RWPE2 (cell line): ENCODE data around the gene SLC3A2.

ENCODE experiments used
- ATAC-seq: fragments of 200-7000 bp; cut with Tn5 transposase; 3 replicates; pipeline ENCODE4 v1.9.1; 2021; ENCODE audit warnings: low read depth
- DNase-seq: peaks from one replicate; pipeline ENCODE4 v3.0.0-alpha.2; 2020; ENCODE audit warnings: low spot score
- H3K27ac ChIP-seq: fragments of 450-650 bp; 2 replicates; pipeline ENCODE4 v1.5.1; 2017; ENCODE audit warnings: mild to moderate bottlenecking; ENCODE audit not compliant: poor library complexity, severe bottlenecking
- H3K27me3 ChIP-seq: fragments of 250-450 bp; sonication (Bioruptor Pico); 2 replicates; pipeline ENCODE4 v1.5.1; 2021; ENCODE audit warnings: mild to moderate bottlenecking, moderate library complexity; ENCODE audit not compliant: insufficient read depth, poor library complexity, severe bottlenecking
- H3K36me3 ChIP-seq: fragments of 250-450 bp; sonication (Bioruptor Pico); 2 replicates; pipeline ENCODE4 v1.5.1; 2020; ENCODE audit warnings: low read depth, mild to moderate bottlenecking, moderate library complexity
- H3K4me1 ChIP-seq: fragments of 250-450 bp; sonication (Bioruptor Pico); 2 replicates; pipeline ENCODE4 v1.5.1; 2021; ENCODE audit warnings: mild to moderate bottlenecking, moderate library complexity; ENCODE audit not compliant: insufficient read depth, poor library complexity, severe bottlenecking
- H3K4me3 ChIP-seq: fragments of 250-450 bp; sonication (Bioruptor Pico); 2 replicates; pipeline ENCODE4 v1.5.1; 2021; ENCODE audit warnings: mild to moderate bottlenecking, moderate library complexity; ENCODE audit not compliant: severe bottlenecking
- H3K9me3 ChIP-seq: fragments of 250-450 bp; sonication (Bioruptor Pico); 2 replicates; pipeline ENCODE4 v1.5.1; 2021; ENCODE audit warnings: mild to moderate bottlenecking, moderate library complexity; ENCODE audit not compliant: severe bottlenecking
- TF ChIP-seq, protein P1 (sequence below): fragments of 450-650 bp; IDR thresholded peaks from one replicate; pipeline ENCODE4 v1.5.1; 2017; ENCODE audit warnings: mild to moderate bottlenecking, moderate library complexity; ENCODE audit not compliant: poor library complexity, severe bottlenecking

SLC3A2 gene

GRCh38 chr11:62922653-62923431 lies 42.1 kb downstream of the SLC3A2 start:
- DNase-seq (no peak), ATAC-seq (no peak)
- Histone ChIP-seq H3K9me3 (no peaks in the 10 kb centered on the region), H3K4me1 (no peaks in the 10 kb centered on the region), H3K4me3 (no peak overlapping the region), H3K27ac (no peak overlapping the region), H3K36me3 (no peaks in the 10 kb centered on the region), H3K27me3 (peaks cover 75% of the 10 kb centered on the region)
- TF ChIP-seq, protein P1, sequence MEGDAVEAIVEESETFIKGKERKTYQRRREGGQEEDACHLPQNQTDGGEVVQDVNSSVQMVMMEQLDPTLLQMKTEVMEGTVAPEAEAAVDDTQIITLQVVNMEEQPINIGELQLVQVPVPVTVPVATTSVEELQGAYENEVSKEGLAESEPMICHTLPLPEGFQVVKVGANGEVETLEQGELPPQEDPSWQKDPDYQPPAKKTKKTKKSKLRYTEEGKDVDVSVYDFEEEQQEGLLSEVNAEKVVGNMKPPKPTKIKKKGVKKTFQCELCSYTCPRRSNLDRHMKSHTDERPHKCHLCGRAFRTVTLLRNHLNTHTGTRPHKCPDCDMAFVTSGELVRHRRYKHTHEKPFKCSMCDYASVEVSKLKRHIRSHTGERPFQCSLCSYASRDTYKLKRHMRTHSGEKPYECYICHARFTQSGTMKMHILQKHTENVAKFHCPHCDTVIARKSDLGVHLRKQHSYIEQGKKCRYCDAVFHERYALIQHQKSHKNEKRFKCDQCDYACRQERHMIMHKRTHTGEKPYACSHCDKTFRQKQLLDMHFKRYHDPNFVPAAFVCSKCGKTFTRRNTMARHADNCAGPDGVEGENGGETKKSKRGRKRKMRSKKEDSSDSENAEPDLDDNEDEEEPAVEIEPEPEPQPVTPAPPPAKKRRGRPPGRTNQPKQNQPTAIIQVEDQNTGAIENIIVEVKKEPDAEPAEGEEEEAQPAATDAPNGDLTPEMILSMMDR = no peak

- DNase-seq = no peak
- TF ChIP-seq, protein P1 = no peak
- H3K9me3 ChIP-seq = no peaks in the 10 kb centered on the region
- peaks cover 75% of the 10 kb centered on the region for H3K27me3 ChIP-seq
- ATAC-seq = no peak
- no peaks in the 10 kb centered on the region for H3K4me1 ChIP-seq
- no peak overlapping the region for H3K4me3 ChIP-seq
- H3K27ac ChIP-seq = no peak overlapping the region
- H3K36me3 ChIP-seq = no peaks in the 10 kb centered on the region
Observed at GRCh38 chr11:62923601-62924411, 43.1 kb downstream of the SLC3A2 start.

GRCh38 chr11:62925308-62925707 lies 44.6 kb downstream of the SLC3A2 start:
- TF ChIP-seq, protein P1 = no peak
- DNase-seq (no peak), ATAC-seq (no peak)
- H3K4me3 ChIP-seq = no peak overlapping the region
- no peaks in the 10 kb centered on the region for H3K4me1 ChIP-seq
- no peak overlapping the region for H3K27ac ChIP-seq
- H3K36me3 ChIP-seq = no peaks in the 10 kb centered on the region
- H3K9me3 ChIP-seq = no peaks in the 10 kb centered on the region
- H3K27me3 ChIP-seq = peaks cover 69% of the 10 kb centered on the region

DNA sequence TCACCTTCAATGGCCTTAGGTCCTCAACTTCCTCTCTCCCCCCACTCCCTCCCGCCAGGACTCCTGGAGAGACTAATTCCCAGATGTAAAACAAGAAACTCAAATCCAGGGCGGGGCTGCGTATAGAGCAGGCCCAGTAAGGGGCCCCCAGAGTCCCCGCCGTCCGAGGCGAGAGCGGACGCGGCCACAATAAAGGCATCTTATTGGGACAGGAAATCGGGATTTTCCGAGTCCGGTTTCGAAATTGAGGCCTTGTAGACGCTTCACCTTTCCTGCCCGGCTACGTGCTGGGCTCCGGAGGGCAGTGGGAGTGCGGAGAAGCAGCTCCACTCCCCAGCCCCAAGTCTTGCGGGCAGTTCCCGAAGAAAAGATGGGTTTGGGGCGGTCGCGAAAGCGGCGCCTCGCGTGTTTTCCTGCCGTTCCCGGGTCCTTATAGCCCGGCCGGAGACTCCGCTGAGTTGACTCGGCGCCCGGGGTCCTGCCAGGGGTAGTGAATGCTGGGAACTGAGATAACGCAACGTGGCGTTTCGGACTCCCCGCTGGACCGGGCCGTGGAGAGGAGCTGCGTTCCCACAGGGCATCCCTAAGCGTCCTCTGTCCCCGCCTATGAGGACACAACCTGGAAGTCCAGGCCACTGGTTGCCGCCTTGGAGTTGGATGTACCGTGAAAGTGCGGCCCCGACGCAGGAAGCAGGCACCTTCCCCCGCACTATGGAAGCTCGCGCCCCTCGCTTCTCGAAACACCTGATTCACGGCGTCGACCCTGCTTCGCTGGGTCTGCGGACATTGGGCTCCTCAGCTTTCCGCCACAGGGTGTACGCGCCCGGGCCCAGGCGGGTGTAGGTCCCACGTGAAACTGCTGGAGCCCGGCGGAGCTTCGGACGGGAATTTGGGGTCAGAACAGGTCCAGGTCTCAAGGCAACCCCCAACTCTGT lies 45.3 kb downstream of the SLC3A2 start:
- Histone ChIP-seq H3K4me1 (no peaks in the 10 kb centered on the region), H3K27ac (no peak overlapping the region), H3K9me3 (no peaks in the 10 kb centered on the region), H3K4me3 (no peak overlapping the region), H3K36me3 (no peaks in the 10 kb centered on the region), H3K27me3 (peaks cover 66% of the 10 kb centered on the region)
- ATAC-seq (no peak), DNase-seq (no peak)
- TF ChIP-seq, protein P1 = no peak
